WTC11 (cell line): Measurements from ENCODE around the gene NRXN2. TPM values are rescaled to one million over a fixed set of nuclear protein-coding genes. Genes with fewer than 3 reads are reported as not detected.
"Not testable (repeated sequence)": the region's sequence is repeated elsewhere in the genome, so short reads cannot be mapped to it uniquely, and the experiment has no call there.

Experiments
- ATAC-seq: fragments of 200-7000 bp; cut with Tn5 transposase; 2 replicates; pipeline ENCODE4 v1.10.0; 2021; ENCODE audit warnings: mild to moderate bottlenecking, moderate library complexity
- CTCF ChIA-PET: fragments of 300-600 bp; sonication (Branson Sonifier 250); formaldehyde crosslinking; loops from one replicate; lab custom pipeline; 2021; ENCODE audit warnings: antibody characterized with exemption; lab: Charles Lee
- POLR2A ChIA-PET: fragments of 350-600 bp; sonication (Branson Sonifier 250); formaldehyde crosslinking; loops from one replicate; lab custom pipeline; 2021; ENCODE audit warnings: antibody characterized with exemption; lab: Charles Lee
- DNase-seq: peaks from one replicate; pipeline ENCODE4 v3.0.0; 2021; ENCODE audit warnings: low spot score
- H3K27ac Mint-ChIP-seq: 2 replicates; pipeline ENCODE4 v1.8.0; 2021; ENCODE audit warnings: mixed read lengths
- H3K27me3 Mint-ChIP-seq: 2 replicates; pipeline ENCODE4 v1.8.0; 2021; ENCODE audit warnings: low read depth, mild to moderate bottlenecking, moderate library complexity, mixed read lengths
- H3K36me3 Mint-ChIP-seq: 2 replicates; pipeline ENCODE4 v1.8.0; 2021; ENCODE audit warnings: mixed read lengths
- H3K4me1 Mint-ChIP-seq: 2 replicates; pipeline ENCODE4 v1.8.0; 2022; ENCODE audit warnings: mixed read lengths
- H3K4me3 Mint-ChIP-seq: 2 replicates; pipeline ENCODE4 v1.8.0; 2021; ENCODE audit warnings: mild to moderate bottlenecking, moderate library complexity, mixed read lengths
- H3K9me3 Mint-ChIP-seq: 2 replicates; pipeline ENCODE4 v1.8.0; 2021; ENCODE audit warnings: mixed read lengths
- CREM ChIP-seq: sonication (generic); formaldehyde crosslinking; IDR thresholded peaks from 2 replicates; pipeline ENCODE4 v1.8.1; 2022; ENCODE audit warnings: mild to moderate bottlenecking, missing genetic modification reagents, moderate library complexity
- FOXP1 ChIP-seq: sonication (generic); formaldehyde crosslinking; IDR thresholded peaks from 2 replicates; pipeline ENCODE4 v1.8.0; 2022; ENCODE audit warnings: missing genetic modification reagents, mild to moderate bottlenecking, moderate library complexity, borderline replicate concordance
- GABPB1 ChIP-seq: sonication (generic); formaldehyde crosslinking; IDR thresholded peaks from 2 replicates; pipeline ENCODE4 v1.8.1; 2023; ENCODE audit warnings: mild to moderate bottlenecking, missing genetic modification reagents
- GTF2I ChIP-seq: fragments of 250-450 bp; sonication (Bioruptor Pico); conservative IDR thresholded peaks from 2 replicates; pipeline ENCODE4 v1.4.0; 2021; ENCODE audit warnings: mild to moderate bottlenecking
- JAZF1 ChIP-seq: fragments of 250-450 bp; sonication (Bioruptor Pico); IDR thresholded peaks from 2 replicates; pipeline ENCODE4 v1.9.0; 2021; ENCODE audit warnings: moderate library complexity, mild to moderate bottlenecking, inconsistent platforms
- NR2C2 ChIP-seq: sonication (generic); formaldehyde crosslinking; IDR thresholded peaks from 2 replicates; pipeline ENCODE4 v1.8.0; 2022; ENCODE audit warnings: mild to moderate bottlenecking, missing genetic modification reagents
- OVOL2 ChIP-seq: fragments of 250-450 bp; sonication (Bioruptor Pico); IDR thresholded peaks from 2 replicates; pipeline ENCODE4 v1.9.0; 2021; ENCODE audit warnings: mild to moderate bottlenecking, borderline replicate concordance
- TP53 ChIP-seq: sonication (generic); formaldehyde crosslinking; IDR thresholded peaks from 2 replicates; pipeline ENCODE4 v1.8.1; 2023; ENCODE audit warnings: mild to moderate bottlenecking, missing genetic modification reagents
- ZNF671 ChIP-seq: fragments of 250-450 bp; sonication (Bioruptor Pico); IDR thresholded peaks from 2 replicates; pipeline ENCODE4 v1.8.0; 2021; ENCODE audit warnings: mild to moderate bottlenecking
- total RNA-seq: library from RNA; stranded (reverse); gene quantifications from 3 replicates; pipeline ENCODE4 v1.2.3, GENCODE V29; 2021
- TF ChIP-seq, protein P1 (sequence below): sonication (generic); formaldehyde crosslinking; IDR thresholded peaks from 2 replicates; pipeline ENCODE4 v1.8.1; 2023; ENCODE audit warnings: mild to moderate bottlenecking, moderate library complexity, missing genetic modification reagents
- TF ChIP-seq, protein P2 (sequence below): sonication (generic); formaldehyde crosslinking; IDR thresholded peaks from 2 replicates; pipeline ENCODE4 v1.8.1; 2023; ENCODE audit warnings: mild to moderate bottlenecking, missing genetic modification reagents, borderline replicate concordance
- TF ChIP-seq, protein P3 (sequence below): sonication (generic); formaldehyde crosslinking; IDR thresholded peaks from 2 replicates; pipeline ENCODE4 v1.8.0; 2022; ENCODE audit warnings: mild to moderate bottlenecking, missing genetic modification reagents

Gene NRXN2
- total RNA-seq, 1 experiment from 2014 or later = 8.6 TPM

DNA sequence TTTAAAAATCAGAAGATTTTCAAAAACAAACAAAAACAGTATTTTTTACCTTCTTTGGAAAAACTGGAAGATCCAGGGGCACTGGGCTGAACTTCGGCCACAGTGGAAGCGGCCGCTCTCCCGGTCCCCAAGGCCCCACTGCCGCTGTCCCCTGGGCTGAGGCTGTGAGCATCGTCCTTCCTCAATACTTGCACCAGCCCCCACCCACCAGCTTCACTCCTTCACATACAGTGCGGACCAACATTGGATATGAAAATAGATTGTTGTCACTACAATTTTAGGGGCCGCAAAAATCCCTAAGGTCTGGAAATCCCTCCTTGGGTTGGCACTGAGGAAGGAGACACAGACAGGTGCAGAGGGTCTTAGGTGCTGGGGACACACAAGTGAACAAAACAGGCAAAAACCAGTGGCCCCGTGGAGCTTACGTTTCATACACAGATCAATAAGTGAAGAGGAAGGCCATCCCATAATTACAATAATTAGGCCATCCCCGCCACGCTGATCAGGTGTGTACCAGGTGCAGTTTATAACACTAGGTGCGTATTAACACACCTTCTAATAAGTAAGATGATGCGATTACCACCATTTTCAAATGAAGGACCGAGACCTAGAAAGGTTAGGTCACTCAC, 160.2 kb downstream of the NRXN2 start (continued):
- TF ChIP-seq, protein P1, sequence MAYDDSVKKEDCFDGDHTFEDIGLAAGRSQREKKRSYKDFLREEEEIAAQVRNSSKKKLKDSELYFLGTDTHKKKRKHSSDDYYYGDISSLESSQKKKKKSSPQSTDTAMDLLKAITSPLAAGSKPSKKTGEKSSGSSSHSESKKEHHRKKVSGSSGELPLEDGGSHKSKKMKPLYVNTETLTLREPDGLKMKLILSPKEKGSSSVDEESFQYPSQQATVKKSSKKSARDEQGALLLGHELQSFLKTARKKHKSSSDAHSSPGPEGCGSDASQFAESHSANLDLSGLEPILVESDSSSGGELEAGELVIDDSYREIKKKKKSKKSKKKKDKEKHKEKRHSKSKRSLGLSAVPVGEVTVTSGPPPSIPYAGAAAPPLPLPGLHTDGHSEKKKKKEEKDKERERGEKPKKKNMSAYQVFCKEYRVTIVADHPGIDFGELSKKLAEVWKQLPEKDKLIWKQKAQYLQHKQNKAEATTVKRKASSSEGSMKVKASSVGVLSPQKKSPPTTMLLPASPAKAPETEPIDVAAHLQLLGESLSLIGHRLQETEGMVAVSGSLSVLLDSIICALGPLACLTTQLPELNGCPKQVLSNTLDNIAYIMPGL = no peak
- TF ChIP-seq OVOL2 (no peak), NR2C2 (CRISPR knock-in tag) (no peak), CREM (no peak)

DNA sequence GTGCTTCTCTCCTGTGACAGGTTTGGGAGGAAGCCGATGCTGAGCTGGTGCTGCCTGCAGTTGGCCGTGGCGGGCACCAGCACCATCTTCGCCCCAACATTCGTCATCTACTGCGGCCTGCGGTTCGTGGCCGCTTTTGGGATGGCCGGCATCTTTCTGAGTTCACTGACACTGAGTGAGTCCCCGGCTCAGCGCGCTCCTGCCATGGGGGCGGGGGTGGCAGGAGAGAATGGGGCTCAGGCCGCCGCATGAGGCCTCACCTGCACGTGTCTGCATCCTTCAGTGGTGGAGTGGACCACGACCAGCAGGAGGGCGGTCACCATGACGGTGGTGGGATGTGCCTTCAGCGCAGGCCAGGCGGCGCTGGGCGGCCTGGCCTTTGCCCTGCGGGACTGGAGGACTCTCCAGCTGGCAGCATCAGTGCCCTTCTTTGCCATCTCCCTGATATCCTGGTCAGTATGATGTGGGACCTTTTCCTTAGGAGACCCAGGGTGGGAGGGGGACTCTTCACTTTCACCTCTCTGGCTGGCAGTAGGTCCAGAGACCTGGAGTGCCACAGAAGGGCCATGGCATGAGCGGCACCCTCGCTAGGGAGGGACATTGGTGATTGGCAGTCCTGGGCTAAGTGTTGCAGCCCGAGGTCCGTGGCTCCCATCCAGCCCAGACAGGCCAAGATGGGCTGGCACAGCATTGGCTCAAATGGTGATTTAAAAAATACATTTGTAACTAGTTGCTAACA, 160.8 kb downstream of the NRXN2 start:
- Mint-ChIP-seq H3K27ac (no peak overlapping the region), H3K27me3 (peaks cover 3% of the 10 kb centered on the region), H3K9me3 (no peaks in the 10 kb centered on the region), H3K36me3 (no peaks in the 10 kb centered on the region), H3K4me1 (peaks cover 57% of the 10 kb centered on the region), H3K4me3 (no peak overlapping the region)
- no peak for DNase-seq
- ChIA-PET POLR2A (no interaction called here), CTCF (no interaction called here)
- TF ChIP-seq, protein P2, sequence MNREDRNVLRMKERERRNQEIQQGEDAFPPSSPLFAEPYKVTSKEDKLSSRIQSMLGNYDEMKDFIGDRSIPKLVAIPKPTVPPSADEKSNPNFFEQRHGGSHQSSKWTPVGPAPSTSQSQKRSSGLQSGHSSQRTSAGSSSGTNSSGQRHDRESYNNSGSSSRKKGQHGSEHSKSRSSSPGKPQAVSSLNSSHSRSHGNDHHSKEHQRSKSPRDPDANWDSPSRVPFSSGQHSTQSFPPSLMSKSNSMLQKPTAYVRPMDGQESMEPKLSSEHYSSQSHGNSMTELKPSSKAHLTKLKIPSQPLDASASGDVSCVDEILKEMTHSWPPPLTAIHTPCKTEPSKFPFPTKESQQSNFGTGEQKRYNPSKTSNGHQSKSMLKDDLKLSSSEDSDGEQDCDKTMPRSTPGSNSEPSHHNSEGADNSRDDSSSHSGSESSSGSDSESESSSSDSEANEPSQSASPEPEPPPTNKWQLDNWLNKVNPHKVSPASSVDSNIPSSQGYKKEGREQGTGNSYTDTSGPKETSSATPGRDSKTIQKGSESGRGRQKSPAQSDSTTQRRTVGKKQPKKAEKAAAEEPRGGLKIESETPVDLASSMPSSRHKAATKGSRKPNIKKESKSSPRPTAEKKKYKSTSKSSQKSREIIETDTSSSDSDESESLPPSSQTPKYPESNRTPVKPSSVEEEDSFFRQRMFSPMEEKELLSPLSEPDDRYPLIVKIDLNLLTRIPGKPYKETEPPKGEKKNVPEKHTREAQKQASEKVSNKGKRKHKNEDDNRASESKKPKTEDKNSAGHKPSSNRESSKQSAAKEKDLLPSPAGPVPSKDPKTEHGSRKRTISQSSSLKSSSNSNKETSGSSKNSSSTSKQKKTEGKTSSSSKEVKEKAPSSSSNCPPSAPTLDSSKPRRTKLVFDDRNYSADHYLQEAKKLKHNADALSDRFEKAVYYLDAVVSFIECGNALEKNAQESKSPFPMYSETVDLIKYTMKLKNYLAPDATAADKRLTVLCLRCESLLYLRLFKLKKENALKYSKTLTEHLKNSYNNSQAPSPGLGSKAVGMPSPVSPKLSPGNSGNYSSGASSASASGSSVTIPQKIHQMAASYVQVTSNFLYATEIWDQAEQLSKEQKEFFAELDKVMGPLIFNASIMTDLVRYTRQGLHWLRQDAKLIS (CRISPR knock-in tag) = no peak
- TF ChIP-seq, protein P3, sequence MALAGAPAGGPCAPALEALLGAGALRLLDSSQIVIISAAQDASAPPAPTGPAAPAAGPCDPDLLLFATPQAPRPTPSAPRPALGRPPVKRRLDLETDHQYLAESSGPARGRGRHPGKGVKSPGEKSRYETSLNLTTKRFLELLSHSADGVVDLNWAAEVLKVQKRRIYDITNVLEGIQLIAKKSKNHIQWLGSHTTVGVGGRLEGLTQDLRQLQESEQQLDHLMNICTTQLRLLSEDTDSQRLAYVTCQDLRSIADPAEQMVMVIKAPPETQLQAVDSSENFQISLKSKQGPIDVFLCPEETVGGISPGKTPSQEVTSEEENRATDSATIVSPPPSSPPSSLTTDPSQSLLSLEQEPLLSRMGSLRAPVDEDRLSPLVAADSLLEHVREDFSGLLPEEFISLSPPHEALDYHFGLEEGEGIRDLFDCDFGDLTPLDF (CRISPR knock-in tag) = no peak
- TF ChIP-seq TP53 = no peak
- TF ChIP-seq GTF2I (CRISPR knock-in tag) = no peak
- no peak for TF ChIP-seq JAZF1 (CRISPR knock-in tag)
- no peak for TF ChIP-seq ZNF671 (CRISPR knock-in tag)
- no peak for TF ChIP-seq GABPB1
- ATAC-seq = no peak

DNA sequence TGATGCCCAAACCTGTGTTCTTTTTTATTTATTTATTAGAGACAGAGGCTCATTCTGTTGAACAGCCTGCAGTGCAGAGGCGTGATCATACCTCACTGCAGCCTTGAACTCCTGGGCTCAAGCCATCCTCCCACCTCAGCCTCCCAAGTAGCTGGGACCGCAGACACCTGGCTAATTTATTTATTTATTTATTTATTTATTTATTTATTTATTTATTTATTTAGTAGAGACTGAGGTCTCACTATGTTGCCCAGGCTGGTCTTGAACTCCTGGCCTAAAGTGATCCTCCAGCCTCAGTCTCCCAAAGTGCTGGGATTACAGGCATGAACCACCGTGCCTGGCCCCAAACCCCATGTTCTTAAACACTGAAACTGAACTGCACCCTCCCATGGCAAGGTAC, 161.6 kb downstream of the NRXN2 start:
- DNase-seq, CTCF ChIA-PET, H3K27ac Mint-ChIP-seq: not testable (repeated sequence)

DNA sequence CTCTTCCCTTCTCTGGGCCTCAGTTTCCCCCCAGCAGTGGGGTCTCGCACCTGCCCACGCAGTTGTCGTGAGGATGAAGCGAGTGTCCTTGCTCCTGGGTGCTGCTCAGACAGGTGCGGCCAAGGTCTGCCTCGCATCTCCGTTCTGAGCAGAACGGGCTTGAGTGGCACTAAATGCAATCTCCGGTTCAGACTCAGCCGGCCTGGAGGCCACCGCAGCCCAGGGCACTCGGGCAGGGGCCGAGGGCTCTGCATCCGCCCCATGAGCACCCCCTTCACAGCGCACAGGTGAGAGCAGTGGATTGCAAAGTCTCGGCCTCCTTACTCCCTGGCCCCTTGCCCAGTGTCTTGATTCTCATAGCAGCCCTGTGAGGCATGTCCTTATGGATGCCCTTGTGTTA, 162.1 kb downstream of the NRXN2 start:
- no peaks in the 10 kb centered on the region for H3K36me3 Mint-ChIP-seq
- no peaks in the 10 kb centered on the region for H3K9me3 Mint-ChIP-seq
- H3K27ac Mint-ChIP-seq = no peak overlapping the region
- POLR2A ChIA-PET = no interaction called here
- H3K4me1 Mint-ChIP-seq = peaks cover 50% of the 10 kb centered on the region
- ATAC-seq = no peak
- H3K27me3 Mint-ChIP-seq = peaks cover 3% of the 10 kb centered on the region
- CTCF ChIA-PET = interaction anchor here (0.7 to 2.1 kb wide), 6 partner anchors 8 to 112 kb away, joined by 3 to 12 read pairs (median 4); no protein-coding TSS in a partner anchor
- no peak for TF ChIP-seq ZNF671 (CRISPR knock-in tag)
- TF ChIP-seq FOXP1 (CRISPR knock-in tag) = 0 out of 2 replicates have a peak, but pooled peaks have one; percentile 4
- TF ChIP-seq, all 79 proteins: peak for 1
- no peak overlapping the region for H3K4me3 Mint-ChIP-seq
- no peak for DNase-seq

More for the DNA sequence above, 161.6 kb downstream of the NRXN2 start:
- H3K4me1 Mint-ChIP-seq = peaks cover 53% of the 10 kb centered on the region
- ATAC-seq, H3K4me3 Mint-ChIP-seq, H3K27me3 Mint-ChIP-seq, POLR2A ChIA-PET, H3K36me3 Mint-ChIP-seq, H3K9me3 Mint-ChIP-seq: not testable (repeated sequence)
